Measurements from ENCODE around the gene NFATC1.

Gene NFATC1

GRCh38 chr18:79483971-79484491 is 88.3 kb downstream of the NFATC1 start:
- H3K4me3 ChIP-seq (ENCODE audit: low read depth, low read length), result no peak overlapping the region
- TF ChIP-seq CTCF (IDR thresholded peaks at IDR 0.05; ENCODE audit: low read depth, low read length, missing control alignments), result no peak
- DNase-seq (ENCODE audit: low read depth), result no peak

GRCh38 chr18:79484661-79485621 is 89.2 kb downstream of the NFATC1 start:
- no peak for TF ChIP-seq CTCF (IDR thresholded peaks at IDR 0.05; ENCODE audit: low read depth, low read length, missing control alignments)
- H3K4me3 ChIP-seq (ENCODE audit: low read depth, low read length), result no peak overlapping the region
- no peak for DNase-seq (ENCODE audit: low read depth)

GRCh38 chr18:79485788-79486355 is 90.1 kb downstream of the NFATC1 start:
- H3K4me3 ChIP-seq (ENCODE audit: low read depth, low read length), result no peak overlapping the region
- TF ChIP-seq CTCF (IDR thresholded peaks at IDR 0.05; ENCODE audit: low read depth, low read length, missing control alignments), result no peak
- DNase-seq (ENCODE audit: low read depth), result no peak

GRCh38 chr18:79486356-79487182 is 90.8 kb downstream of the NFATC1 start:
- DNase-seq (ENCODE audit: low read depth), result no peak
- no peak for TF ChIP-seq CTCF (IDR thresholded peaks at IDR 0.05; ENCODE audit: low read depth, low read length, missing control alignments)
- no peak overlapping the region for H3K4me3 ChIP-seq (ENCODE audit: low read depth, low read length)

- DNase-seq (ENCODE audit: low read depth), result no peak
- no peak for TF ChIP-seq CTCF (IDR thresholded peaks at IDR 0.05; ENCODE audit: low read depth, low read length, missing control alignments)
- no peak overlapping the region for H3K4me3 ChIP-seq (ENCODE audit: low read depth, low read length)
Observed at GRCh38 chr18:79487183-79487800, 91.6 kb downstream of the NFATC1 start.

- no peak overlapping the region for H3K4me3 ChIP-seq (ENCODE audit: low read depth, low read length)
- DNase-seq (ENCODE audit: low read depth), result no peak
Observed at GRCh38 chr18:79487801-79488201, 92.1 kb downstream of the NFATC1 start.

More at GRCh38 chr18:79487801-79488201, 92.1 kb downstream of the NFATC1 start:
- no peak for TF ChIP-seq CTCF (IDR thresholded peaks at IDR 0.05; ENCODE audit: low read depth, low read length, missing control alignments)
